Natural killer cell treated with Interleukin-12 subunit alpha and Interleukin-12 subunit beta and Interleukin-15 and Interleukin-18, amount 100 ng/mL, for 72 hours (primary cell): ENCODE measurements around the gene TIMM22. TPM values are rescaled to one million over a fixed set of nuclear protein-coding genes. Genes with fewer than 3 reads are reported as not detected.
A peak's percentile ranks its signal among the peaks of the same experiment; 100 is the strongest.
"Not testable (repeated sequence)": the region's sequence is repeated elsewhere in the genome, so short reads cannot be mapped to it uniquely, and the experiment has no call there.

Experiments used
- ATAC-seq, 2 donors: fragments of 150-1000 bp; cut with Tn5 transposase in 1 of 2; sonication (Bioruptor Pico), chemical (Tn5 transposase) in 1 of 2; 2 replicates each; pipeline ENCODE4 v1.10.0; 2021
- DNase-seq: peaks from one replicate; pipeline ENCODE4 v3.0.0; 2022; ENCODE audit warnings: low spot score
- H3K27ac Mint-ChIP-seq, 2 donors: 1 replicate in 1 of 2; 2 replicates in 1 of 2; pipeline ENCODE4 v1.8.0; 2022; ENCODE audit warnings: mixed read lengths in 2 of 2, mild to moderate bottlenecking in 1 of 2, moderate library complexity in 1 of 2
- H3K27me3 Mint-ChIP-seq, 2 donors: 1 replicate in 1 of 2; 2 replicates in 1 of 2; pipeline ENCODE4 v1.8.0; 2022; ENCODE audit warnings: mixed read lengths in 2 of 2
- H3K36me3 Mint-ChIP-seq: one replicate; pipeline ENCODE4 v1.8.0; 2022; ENCODE audit warnings: mixed read lengths
- H3K4me1 Mint-ChIP-seq, 2 donors: 1 replicate in 1 of 2; 2 replicates in 1 of 2; pipeline ENCODE4 v1.8.0; 2022; ENCODE audit warnings: low read depth in 2 of 2, mixed read lengths in 2 of 2, mild to moderate bottlenecking in 1 of 2
- H3K4me3 Mint-ChIP-seq: one replicate; pipeline ENCODE4 v1.8.0; 2022; ENCODE audit warnings: mixed read lengths
- H3K9me3 Mint-ChIP-seq: 2 replicates; pipeline ENCODE4 v1.8.0; 2022; ENCODE audit warnings: mixed read lengths
- total RNA-seq, 2 donors: library from RNA; stranded (reverse); gene quantifications; one replicate each; pipeline ENCODE4 v1.2.3, GENCODE V29; 2022

The TIMM22 gene
- total RNA-seq, 2 donors from 2014 or later, result 12.7 to 19.8 TPM

DNA sequence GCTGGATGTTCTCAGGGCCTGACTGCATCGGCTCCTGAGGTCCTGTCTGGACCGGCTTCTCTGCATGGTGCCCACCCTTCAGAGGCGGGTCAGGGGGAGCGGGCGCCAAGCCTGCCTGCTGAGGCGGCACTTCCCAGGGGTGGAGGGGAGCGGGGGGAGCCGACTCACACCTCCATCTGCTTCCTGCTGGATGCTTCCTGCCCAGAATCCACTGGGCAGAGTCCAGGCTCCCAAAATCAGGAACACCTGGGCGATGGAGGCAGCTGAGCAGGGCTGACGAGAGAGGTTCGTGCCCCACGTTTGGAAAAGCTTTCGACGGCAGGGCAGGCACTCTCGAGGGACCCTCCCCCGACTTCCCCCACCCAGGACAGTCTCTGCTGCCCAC lies 42.2 kb downstream of the TIMM22 start:
- Mint-ChIP-seq H3K4me1 (peaks cover 10 to 25% of the 10 kb centered on the region in 2 donors), H3K9me3 (no peaks in the 10 kb centered on the region), H3K36me3 (peaks cover 9% of the 10 kb centered on the region), H3K27me3 (no peaks in the 10 kb centered on the region), H3K4me3 (no peak overlapping the region), H3K27ac (peak overlapping the region in 1 of 2 donors; percentile 54)
- ATAC-seq (no peak), DNase-seq (no peak)

DNA sequence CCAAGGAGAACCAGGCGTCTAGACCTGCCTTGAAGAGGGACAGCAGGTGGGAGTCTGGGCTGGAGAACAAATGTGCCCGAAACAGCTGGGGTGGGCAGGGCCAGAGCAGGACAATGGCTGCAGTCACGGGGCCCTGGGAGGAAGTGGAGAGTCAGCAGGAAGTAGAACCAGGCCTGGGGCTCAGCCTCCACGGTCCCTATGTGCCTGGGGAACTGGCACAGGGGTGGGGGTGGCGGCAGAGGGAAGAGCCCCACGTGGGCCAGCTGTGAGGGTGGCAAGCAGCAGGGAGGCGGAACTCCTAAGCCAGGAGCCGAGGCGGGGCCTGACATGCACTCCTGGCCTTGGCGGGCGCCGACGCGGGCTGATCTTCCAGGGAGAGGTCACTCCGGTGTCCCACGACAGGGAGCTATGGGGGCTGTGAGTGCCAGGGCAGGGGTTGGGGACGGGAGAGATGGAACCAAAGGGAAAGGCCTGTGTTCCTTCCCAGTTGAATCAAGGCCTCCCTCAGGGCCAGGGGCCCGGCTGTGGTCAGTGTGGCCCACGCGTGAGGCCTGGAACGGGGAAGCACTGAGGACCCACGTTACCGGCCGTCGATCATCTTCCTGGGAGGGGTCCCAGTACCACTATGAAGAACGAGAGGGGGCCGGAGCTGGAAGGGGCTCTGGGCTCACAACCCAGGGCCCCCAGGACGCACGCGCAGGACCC lies 42.7 kb downstream of the TIMM22 start:
- Mint-ChIP-seq H3K36me3 (peaks cover 9% of the 10 kb centered on the region), H3K4me3 (no peak overlapping the region), H3K27me3 (no peaks in the 10 kb centered on the region), H3K4me1 (peaks cover 12 to 25% of the 10 kb centered on the region in 2 donors), H3K9me3 (no peaks in the 10 kb centered on the region), H3K27ac (peak overlapping the region in 1 of 2 donors; percentile 54)
- DNase-seq (no peak), ATAC-seq (peak in 1 of 2 donors; percentile 28)

GRCh38 chr17:1040216-1040600 lies 43.3 kb downstream of the TIMM22 start:
- no peak for DNase-seq
- Mint-ChIP-seq H3K36me3 (peaks cover 11% of the 10 kb centered on the region), H3K27me3 (no peaks in the 10 kb centered on the region), H3K9me3 (no peaks in the 10 kb centered on the region), H3K4me3 (no peak overlapping the region), H3K27ac (peak overlapping the region in 1 of 2 donors; percentile 54), H3K4me1 (peaks cover 16 to 28% of the 10 kb centered on the region in 2 donors)
- ATAC-seq, result no peak

GRCh38 chr17:1041746-1042145 lies 44.8 kb downstream of the TIMM22 start:
- ATAC-seq (no peak), DNase-seq (no peak)
- Mint-ChIP-seq H3K9me3 (no peaks in the 10 kb centered on the region), H3K27me3 (no peaks in the 10 kb centered on the region), H3K4me1 (peaks cover 21 to 25% of the 10 kb centered on the region in 2 donors), H3K4me3 (no peak overlapping the region), H3K27ac (peak overlapping the region in 1 of 2 donors; percentile 23), H3K36me3 (peaks cover 14% of the 10 kb centered on the region)

DNA sequence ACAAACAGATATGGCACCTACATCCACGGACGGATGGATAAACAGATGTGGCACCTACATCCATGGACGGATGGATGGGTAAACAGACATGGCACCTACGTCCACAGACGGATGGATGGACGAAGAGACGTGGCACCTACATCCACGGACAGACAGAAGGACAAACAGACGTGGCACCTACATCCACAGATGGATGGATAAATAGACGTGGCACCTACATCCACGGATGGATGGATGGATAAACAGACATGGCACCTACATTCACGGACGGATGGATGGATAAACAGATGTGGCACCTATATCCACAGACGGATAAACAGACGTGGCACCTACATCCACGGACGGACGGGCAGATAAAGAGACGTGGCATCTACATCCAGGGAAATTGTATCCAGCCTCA lies 45.6 kb downstream of the TIMM22 start:
- Mint-ChIP-seq H3K27ac (peak overlapping the region in 1 of 2 donors; percentile 23), H3K36me3 (peaks cover 14% of the 10 kb centered on the region), H3K4me1 (peaks cover 21 to 23% of the 10 kb centered on the region in 2 donors), H3K4me3 (no peak overlapping the region), H3K27me3 (no peaks in the 10 kb centered on the region), H3K9me3 (no peaks in the 10 kb centered on the region)
- DNase-seq (no peak), ATAC-seq (no peak)

- ATAC-seq (peak in 1 of 2 donors; percentile 25), DNase-seq (no peak)
- Mint-ChIP-seq H3K27me3 (no peaks in the 10 kb centered on the region), H3K4me3 (no peak overlapping the region), H3K36me3 (peaks cover 14% of the 10 kb centered on the region), H3K9me3 (no peaks in the 10 kb centered on the region), H3K27ac (no peak overlapping the region), H3K4me1 (peaks cover 21 to 23% of the 10 kb centered on the region in 2 donors)
These were observed 46.8 kb downstream of the TIMM22 start for GRCh38 chr17:1043601-1044251.

GRCh38 chr17:1044387-1045009 lies 47.6 kb downstream of the TIMM22 start:
- not testable (repeated sequence) for H3K9me3 Mint-ChIP-seq, DNase-seq, H3K4me3 Mint-ChIP-seq, ATAC-seq, H3K27me3 Mint-ChIP-seq, H3K27ac Mint-ChIP-seq
- Mint-ChIP-seq H3K36me3 (peaks cover 14% of the 10 kb centered on the region), H3K4me1 (peaks cover 21% of the 10 kb centered on the region in 2 donors)

DNA sequence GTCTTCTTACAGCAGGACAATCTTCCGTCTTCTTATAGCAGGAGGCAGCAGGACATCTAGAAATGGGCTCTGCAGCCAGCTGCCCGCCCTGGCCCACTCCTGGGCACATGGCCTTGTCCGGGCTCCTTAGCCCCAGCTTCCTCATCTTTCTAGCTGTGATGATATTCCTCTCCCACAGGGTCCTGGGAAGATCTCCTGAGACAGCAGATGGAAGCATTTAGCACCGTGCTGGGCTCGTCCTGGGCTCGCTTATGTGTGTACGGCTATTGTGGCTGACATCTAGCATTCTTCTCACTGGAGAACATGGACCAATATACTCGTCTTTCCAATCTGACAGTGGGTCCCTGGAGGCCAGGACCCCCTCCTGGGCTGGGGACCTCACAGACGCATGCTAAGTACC lies 48.5 kb downstream of the TIMM22 start:
- Mint-ChIP-seq H3K27me3 (no peaks in the 10 kb centered on the region), H3K9me3 (no peaks in the 10 kb centered on the region), H3K4me3 (no peak overlapping the region), H3K4me1 (peaks cover 20 to 21% of the 10 kb centered on the region in 2 donors), H3K36me3 (peaks cover 14% of the 10 kb centered on the region), H3K27ac (no peak overlapping the region)
- ATAC-seq (no peak), DNase-seq (no peak)

DNA sequence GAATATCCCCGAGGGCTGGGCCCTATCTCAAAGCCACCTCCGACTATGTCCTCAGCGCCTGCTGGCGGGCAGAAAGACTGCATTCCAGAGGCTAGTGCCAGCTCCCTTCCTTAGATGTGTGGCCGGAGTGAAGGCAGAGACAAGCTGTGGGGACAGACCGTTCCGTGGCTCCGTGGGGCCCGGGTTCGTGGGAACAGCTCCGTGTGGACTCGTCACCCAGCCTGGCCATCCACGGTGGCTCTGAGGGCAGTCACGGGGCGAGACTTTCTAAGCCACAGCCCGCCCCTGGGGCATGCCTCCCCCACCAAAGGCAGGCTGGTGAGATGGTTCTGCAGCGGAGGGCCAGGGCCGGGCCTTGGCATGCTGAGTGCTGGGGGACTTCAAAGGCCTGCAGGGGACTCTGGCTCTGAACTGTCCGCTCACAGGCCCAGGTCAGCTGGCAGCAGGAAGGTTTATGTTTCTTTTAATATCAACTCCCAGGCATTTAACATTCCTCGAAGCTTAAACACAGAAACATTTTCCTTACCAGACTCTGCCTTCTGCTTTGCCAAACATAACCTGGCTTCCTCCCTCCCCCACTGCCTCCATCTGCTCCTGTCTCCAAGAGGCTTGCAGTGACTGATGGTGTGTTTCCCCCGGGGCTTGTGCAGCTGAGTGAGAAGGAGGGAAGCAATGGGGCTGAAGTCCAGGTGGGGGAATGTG lies 50.4 kb downstream of the TIMM22 start:
- Mint-ChIP-seq H3K4me1 (peaks cover 15% of the 10 kb centered on the region in 2 donors), H3K36me3 (peaks cover 9% of the 10 kb centered on the region), H3K4me3 (no peak overlapping the region), H3K27me3 (no peaks in the 10 kb centered on the region), H3K9me3 (no peaks in the 10 kb centered on the region), H3K27ac (no peak overlapping the region)
- peak; percentile 61 for DNase-seq
- ATAC-seq, result no peak

DNA sequence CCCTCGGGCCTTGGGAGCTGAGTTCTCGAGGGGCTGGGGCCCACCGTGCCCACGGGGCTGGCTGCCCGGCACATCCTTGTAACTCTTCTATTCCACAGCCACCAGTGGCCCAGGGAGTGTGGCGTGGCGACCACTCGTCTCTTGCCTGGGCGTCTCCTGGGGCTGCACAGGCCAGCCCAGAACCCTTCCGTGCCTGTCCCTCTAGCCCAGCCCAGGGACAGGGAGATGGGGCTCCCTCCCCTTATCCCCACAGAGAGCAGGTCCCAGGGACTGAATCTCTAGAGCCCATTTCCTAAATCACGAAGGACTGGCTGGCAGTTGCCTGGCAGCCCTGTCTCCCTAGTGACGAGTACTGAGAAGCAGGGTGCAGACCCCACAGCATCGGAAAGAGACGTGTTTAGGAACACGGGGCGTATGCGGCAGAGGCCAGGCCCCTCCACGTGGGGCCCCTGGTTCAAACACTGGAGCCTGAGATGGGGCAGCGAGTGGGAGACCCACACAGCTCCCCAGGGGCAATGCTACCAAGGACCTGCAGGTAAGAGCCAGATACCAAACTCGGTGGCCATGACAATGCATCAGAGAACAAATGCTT lies 51.0 kb downstream of the TIMM22 start:
- Mint-ChIP-seq H3K27me3 (no peaks in the 10 kb centered on the region), H3K4me1 (peaks cover 9 to 11% of the 10 kb centered on the region in 2 donors), H3K9me3 (no peaks in the 10 kb centered on the region), H3K4me3 (no peak overlapping the region), H3K36me3 (peaks cover 5% of the 10 kb centered on the region), H3K27ac (no peak overlapping the region)
- ATAC-seq (no peak), DNase-seq (peak; percentile 42)

DNA sequence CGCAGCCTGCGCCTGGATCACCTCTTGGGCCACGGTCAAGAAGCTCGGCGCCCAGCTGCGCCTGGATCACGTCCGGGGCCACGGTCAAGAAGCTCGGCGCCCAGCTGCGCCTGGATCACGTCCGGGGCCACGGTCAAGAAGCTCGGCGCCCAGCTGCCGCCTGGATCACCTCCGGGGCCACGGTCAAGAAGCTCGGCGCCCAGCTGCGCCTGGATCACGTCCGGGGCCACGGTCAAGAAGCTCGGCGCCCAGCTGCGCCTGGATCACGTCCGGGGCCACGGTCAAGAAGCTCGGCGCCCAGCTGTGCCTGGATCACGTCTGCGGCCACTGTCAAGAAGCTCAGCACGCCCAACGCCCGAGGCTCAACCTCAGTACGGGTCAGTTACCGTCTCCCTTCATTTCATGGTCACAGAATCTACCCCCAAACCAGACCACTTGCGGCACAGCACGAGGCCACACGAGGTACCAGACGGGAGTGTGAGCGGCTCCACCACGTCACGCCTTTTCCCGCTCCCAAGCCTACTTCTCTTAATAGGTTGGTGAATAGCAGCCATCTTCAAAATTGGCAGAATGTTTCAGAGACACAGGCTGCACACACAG lies 51.7 kb downstream of the TIMM22 start:
- not testable (repeated sequence) for ATAC-seq, H3K36me3 Mint-ChIP-seq, H3K27ac Mint-ChIP-seq, H3K4me3 Mint-ChIP-seq, H3K27me3 Mint-ChIP-seq, H3K9me3 Mint-ChIP-seq
- DNase-seq, result peak; percentile 10
- H3K4me1 Mint-ChIP-seq, result peaks cover 9 to 11% of the 10 kb centered on the region in 2 donors

- Mint-ChIP-seq H3K36me3 (peaks cover 5% of the 10 kb centered on the region), H3K4me1 (peaks cover 8 to 9% of the 10 kb centered on the region in 2 donors), H3K27ac (no peak overlapping the region), H3K27me3 (no peaks in the 10 kb centered on the region), H3K9me3 (no peaks in the 10 kb centered on the region), H3K4me3 (no peak overlapping the region)
- DNase-seq (peak; percentile 32), ATAC-seq (no peak)
These were observed 52.7 kb downstream of the TIMM22 start for GRCh38 chr17:1049446-1050225.
